B cell (primary cell): ENCODE results near the gene MYB.

Source experiments
- CTCF ChIP-seq: fragments of 200-600 bp; IDR thresholded peaks from one replicate; pipeline ENCODE4 v1.8.0; 2022; ENCODE audit warnings: antibody characterized with exemption, mild to moderate bottlenecking
- EZH2 ChIP-seq: IDR thresholded peaks from 2 replicates; pipeline ENCODE4 v1.6.1; 2012; ENCODE audit warnings: borderline replicate concordance, low read depth, mild to moderate bottlenecking, moderate library complexity, low read length; ENCODE audit not compliant: insufficient read depth, poor library complexity, severe bottlenecking

DNA sequence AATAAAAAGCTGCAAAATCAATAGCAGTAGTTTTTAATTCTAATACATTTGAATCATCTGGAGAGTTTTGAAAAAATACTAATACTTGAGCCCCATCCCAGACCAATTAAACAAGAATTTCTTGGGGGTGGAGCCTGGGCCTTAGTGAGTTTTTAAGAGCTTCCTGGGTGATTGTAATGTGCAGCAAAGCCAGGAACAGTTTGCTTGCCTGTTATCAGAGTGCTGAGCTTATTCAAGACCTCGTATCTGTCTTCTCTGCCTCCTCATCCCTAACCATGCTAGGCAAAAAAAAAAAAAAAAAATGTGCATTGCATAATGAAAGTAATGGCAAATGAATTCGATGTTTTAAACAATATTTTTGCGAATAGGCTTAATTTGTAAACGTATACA lies 36.4 kb upstream of the MYB start:
- no peak for TF ChIP-seq CTCF
- no peak for TF ChIP-seq EZH2
